Stomach (tissue), 9 donors: ENCODE results near the gene C10orf67. TPM values are rescaled to one million over a fixed set of nuclear protein-coding genes. Genes with fewer than 3 reads are reported as not detected.

Experiments used
- DNase-seq, 2 donors: peaks; one replicate each; pipeline versions ENCODE4 v3.0.0 to v3.0.0-alpha.2; 2013 to 2019
- H3K27ac ChIP-seq, 5 donors: fragments of 200-600 bp in 4 of 5; sonication (generic) in 4 of 5; one replicate each; pipeline ENCODE4 v1.5.1; 2013 to 2019; ENCODE audit warnings: mild to moderate bottlenecking in 1 of 5, moderate library complexity in 1 of 5
- H3K27me3 ChIP-seq, 3 donors: fragments of 200-600 bp; sonication (generic); one replicate each; pipeline ENCODE4 v1.5.1; 2017 to 2019; ENCODE audit warnings: mixed run types in 1 of 3
- H3K36me3 ChIP-seq, 4 donors: fragments of 200-600 bp; sonication (generic); 1 replicate in 3 of 4; 2 replicates in 1 of 4; pipeline ENCODE4 v1.5.1; 2016 to 2019
- H3K4me1 ChIP-seq, 4 donors: fragments of 200-600 bp; sonication (generic); one replicate each; pipeline ENCODE4 v1.5.1; 2016 to 2019
- H3K4me3 ChIP-seq, 4 donors: fragments of 200-600 bp; sonication (generic) in 3 of 4; one replicate each; pipeline ENCODE4 v1.5.1; 2016 to 2019; ENCODE audit warnings: mild to moderate bottlenecking in 1 of 4
- H3K9me3 ChIP-seq, 4 donors: fragments of 200-600 bp; sonication (generic); one replicate each; pipeline ENCODE4 v1.5.1; 2016 to 2019
- EP300 ChIP-seq: sonication (generic); formaldehyde crosslinking; IDR thresholded peaks from one replicate; pipeline ENCODE4 v1.6.1; 2017; ENCODE audit warnings: antibody characterized with exemption
- POLR2A ChIP-seq, 4 donors: fragments of 450-650 bp; IDR thresholded peaks; one replicate each; pipeline ENCODE4 v1.6.1; 2016; ENCODE audit warnings: antibody characterized with exemption in 4 of 4, control low read depth in 2 of 4, mild to moderate bottlenecking in 1 of 4, moderate library complexity in 1 of 4
- POLR2AphosphoS5 ChIP-seq, 3 donors: sonication (generic); formaldehyde crosslinking; IDR thresholded peaks; one replicate each; pipeline ENCODE4 v1.6.1; 2016; ENCODE audit warnings: antibody characterized with exemption in 3 of 3
- WGBS, 5 donors: extraction: QIAGEN DNeasy Blood & Tissue Kit in 3 of 5; methylation state at CpG; one replicate each; pipeline versions ENCODE4 v1.1.5 to v1.1.7; 2013 to 2018; 5-methylcytosine and 5-hydroxymethylcytosine counted together
- intact Hi-C: fragments of 100-400 bp; cut with DNase I; formaldehyde crosslinking; loops from one replicate; pipeline ENCODE4 v1.15.1; 2023; ENCODE audit warnings: low total_unique reads
- polyA plus RNA-seq, 3 donors: library from polyadenylated mRNA; stranded (reverse); fragments of 200-250 nt; gene quantifications; one replicate each; pipeline ENCODE4 v1.2.3, GENCODE V29; 2013
- total RNA-seq, 5 donors: library from RNA; depleted of rRNA; stranded (reverse); fragments of >200 nt; gene quantifications; one replicate each; pipeline versions ENCODE4 v1.1.0 to v1.2.3, GENCODE V29; 2014 to 2016
- TF ChIP-seq, protein P1 (sequence below), 7 experiments: fragments of 450-650 bp in 4 of 7; fragments of 200-600 bp in 3 of 7; sonication (generic) in 3 of 7; IDR thresholded peaks; one replicate each; pipeline ENCODE4 v1.5.1; 2016 to 2019; ENCODE audit warnings: antibody characterized with exemption in 7 of 7, control low read depth in 2 of 7, mild to moderate bottlenecking in 1 of 7
- donor health status: healthy with polysubstance abuse.
- donor health status: Bipolar disorder and iron deficiency.
- donor health status: healthy.

C10orf67 gene
- total and polyA plus RNA-seq, 8 donors, result 0.18 to 1.2 (median 0.31) TPM; not detected in 5

DNA sequence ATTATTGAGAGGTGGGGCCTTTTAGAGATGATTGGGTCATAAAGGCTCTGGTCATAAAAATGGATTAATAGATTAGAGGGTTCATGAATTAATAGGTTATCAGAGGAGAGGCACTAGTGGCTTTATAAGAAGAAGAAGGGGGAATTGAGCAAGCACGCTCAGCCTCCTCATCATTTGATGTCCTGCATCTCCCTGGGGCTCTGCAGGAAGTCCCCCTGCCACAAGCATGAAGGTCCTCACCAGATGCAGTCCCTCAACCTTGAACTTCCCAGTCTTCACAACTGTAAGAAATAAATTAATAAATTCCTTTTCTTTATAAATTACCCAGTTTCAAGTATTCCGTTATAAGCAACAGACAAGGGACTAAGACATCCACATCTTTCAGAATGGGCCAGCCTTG is 17.1 kb upstream of the C10orf67 start:
- no peaks in the 10 kb centered on the region for H3K4me1 ChIP-seq
- TF ChIP-seq POLR2A (IDR thresholded peaks at IDR 0.05), result no peak
- no peaks in the 10 kb centered on the region for H3K9me3 ChIP-seq
- intact Hi-C loops, result no loop called here
- DNase-seq, result no peak
- H3K36me3 ChIP-seq, result no peaks in the 10 kb centered on the region
- H3K27me3 ChIP-seq, result no peaks in the 10 kb centered on the region
- 88 to 92% (median 89%) methylated on average over 2 of the region's 2 CpGs for WGBS, 5 donors
- H3K4me3 ChIP-seq, result no peak overlapping the region
- no peak overlapping the region for H3K27ac ChIP-seq

- H3K27me3 ChIP-seq, result no peaks in the 10 kb centered on the region
- H3K4me1 ChIP-seq, result no peaks in the 10 kb centered on the region
- H3K4me3 ChIP-seq, result no peak overlapping the region
- no peaks in the 10 kb centered on the region for H3K36me3 ChIP-seq
- H3K9me3 ChIP-seq, result no peaks in the 10 kb centered on the region
- intact Hi-C loops, result no loop called here
- H3K27ac ChIP-seq, result no peak overlapping the region
- TF ChIP-seq, protein P1, sequence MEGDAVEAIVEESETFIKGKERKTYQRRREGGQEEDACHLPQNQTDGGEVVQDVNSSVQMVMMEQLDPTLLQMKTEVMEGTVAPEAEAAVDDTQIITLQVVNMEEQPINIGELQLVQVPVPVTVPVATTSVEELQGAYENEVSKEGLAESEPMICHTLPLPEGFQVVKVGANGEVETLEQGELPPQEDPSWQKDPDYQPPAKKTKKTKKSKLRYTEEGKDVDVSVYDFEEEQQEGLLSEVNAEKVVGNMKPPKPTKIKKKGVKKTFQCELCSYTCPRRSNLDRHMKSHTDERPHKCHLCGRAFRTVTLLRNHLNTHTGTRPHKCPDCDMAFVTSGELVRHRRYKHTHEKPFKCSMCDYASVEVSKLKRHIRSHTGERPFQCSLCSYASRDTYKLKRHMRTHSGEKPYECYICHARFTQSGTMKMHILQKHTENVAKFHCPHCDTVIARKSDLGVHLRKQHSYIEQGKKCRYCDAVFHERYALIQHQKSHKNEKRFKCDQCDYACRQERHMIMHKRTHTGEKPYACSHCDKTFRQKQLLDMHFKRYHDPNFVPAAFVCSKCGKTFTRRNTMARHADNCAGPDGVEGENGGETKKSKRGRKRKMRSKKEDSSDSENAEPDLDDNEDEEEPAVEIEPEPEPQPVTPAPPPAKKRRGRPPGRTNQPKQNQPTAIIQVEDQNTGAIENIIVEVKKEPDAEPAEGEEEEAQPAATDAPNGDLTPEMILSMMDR (IDR thresholded peaks at IDR 0.05), result no peak
- TF ChIP-seq EP300, result no peak
- no peak for TF ChIP-seq POLR2AphosphoS5 (IDR thresholded peaks at IDR 0.05)
- TF ChIP-seq POLR2A (IDR thresholded peaks at IDR 0.05), result no peak
- WGBS, 5 donors, result 79 to 86% (median 82%) methylated on average over 8 of the region's 8 CpGs
- DNase-seq, result no peak
These were observed 15.2 kb upstream of the C10orf67 start for GRCh38 chr10:23359692-23360380.

- Histone ChIP-seq H3K36me3 (no peaks in the 10 kb centered on the region), H3K4me1 (no peaks in the 10 kb centered on the region), H3K27me3 (no peaks in the 10 kb centered on the region), H3K4me3 (no peak overlapping the region), H3K27ac (no peak overlapping the region), H3K9me3 (no peaks in the 10 kb centered on the region)
- no peak for DNase-seq
- no peak for TF ChIP-seq POLR2AphosphoS5 (IDR thresholded peaks at IDR 0.05)
- no peak for TF ChIP-seq POLR2A (IDR thresholded peaks at IDR 0.05)
- no peak for TF ChIP-seq EP300
- TF ChIP-seq, protein P1 (IDR thresholded peaks at IDR 0.05), result no peak
- intact Hi-C loops, result no loop called here
- WGBS, 5 donors, result 62 to 81% (median 75%) methylated on average over 2 of the region's 2 CpGs
These were observed 13.8 kb upstream of the C10orf67 start for GRCh38 chr10:23358357-23358756.

GRCh38 chr10:23354630-23355279 is 10.2 kb upstream of the C10orf67 start:
- DNase-seq, result no peak

More at GRCh38 chr10:23354630-23355279, 10.2 kb upstream of the C10orf67 start:
- no peaks in the 10 kb centered on the region for H3K36me3 ChIP-seq
- no peaks in the 10 kb centered on the region for H3K27me3 ChIP-seq
- no peak overlapping the region for H3K27ac ChIP-seq
- intact Hi-C loops, result no loop called here
- TF ChIP-seq, protein P1 (IDR thresholded peaks at IDR 0.05), result no peak
- TF ChIP-seq EP300 (no peak), POLR2A (IDR thresholded peaks at IDR 0.05) (no peak), POLR2AphosphoS5 (IDR thresholded peaks at IDR 0.05) (no peak)
- H3K4me1 ChIP-seq, result no peaks in the 10 kb centered on the region
- H3K9me3 ChIP-seq, result no peaks in the 10 kb centered on the region
- H3K4me3 ChIP-seq, result no peak overlapping the region
- whole genome bisulfite sequencing, 5 donors, result 62 to 74% (median 64%) methylated on average over 5 of the region's 5 CpGs
